ENCODE measurements around the gene AKAP3. TPM values are rescaled to one million over a fixed set of nuclear protein-coding genes. Genes with fewer than 3 reads are reported as not detected.

AKAP3 gene
- total and polyA plus RNA-seq, 5 donors from 2014 or later, result 0.78 to 1.8 (median 1.5) TPM

DNA sequence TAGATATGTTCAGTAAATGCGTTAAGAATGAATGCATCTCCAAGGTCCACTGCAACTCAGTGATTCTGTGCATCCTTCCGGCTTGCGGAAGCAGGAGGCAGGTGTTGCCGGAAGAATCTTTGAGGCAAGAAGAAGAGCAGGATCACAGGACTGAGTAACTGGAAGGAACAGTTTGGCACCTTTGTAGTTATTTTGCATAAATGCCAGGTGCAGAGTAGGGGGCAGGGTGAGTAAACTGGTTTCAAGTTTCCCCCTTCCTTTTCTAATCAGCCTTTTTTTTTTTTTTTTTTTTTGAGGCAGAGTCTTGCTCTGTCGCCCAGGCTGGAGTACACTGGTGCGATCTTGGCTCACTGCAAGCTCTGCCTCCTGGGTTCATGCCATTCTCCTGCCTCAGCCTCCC, 64.6 kb downstream of the AKAP3 start:
- Mint-ChIP-seq H3K4me3 (peak overlapping the region in 1 of 4 donors; percentile 70), H3K9me3 (no peaks in the 10 kb centered on the region), H3K27ac (no peak overlapping the region), H3K27me3 (no peaks in the 10 kb centered on the region), H3K36me3 (no peaks in the 10 kb centered on the region), H3K4me1 (no peaks in the 10 kb centered on the region)
- no peaks in the 10 kb centered on the region for H3K9me3 ChIP-seq (ENCODE audit: control insufficient read depth in 2 of 2, low read length in 2 of 2)
- no peaks in the 10 kb centered on the region for H3K27me3 ChIP-seq (ENCODE audit: control insufficient read depth, insufficient read depth, low read length)
- H3K27ac ChIP-seq (ENCODE audit: insufficient read depth, low read length, poor library complexity, severe bottlenecking), result no peak overlapping the region
- DNase-seq, result no peak
- no peaks in the 10 kb centered on the region for H3K36me3 ChIP-seq (ENCODE audit: control insufficient read depth, insufficient read depth, low read length)
- ATAC-seq (ENCODE audit: low read depth in 2 of 2), result no peak
- H3K4me1 ChIP-seq (ENCODE audit: control insufficient read depth, insufficient read depth, low read length, poor library complexity, severe bottlenecking), result no peaks in the 10 kb centered on the region
- H3K4me3 ChIP-seq (ENCODE audit: low read depth, low read length), result no peak overlapping the region

DNA sequence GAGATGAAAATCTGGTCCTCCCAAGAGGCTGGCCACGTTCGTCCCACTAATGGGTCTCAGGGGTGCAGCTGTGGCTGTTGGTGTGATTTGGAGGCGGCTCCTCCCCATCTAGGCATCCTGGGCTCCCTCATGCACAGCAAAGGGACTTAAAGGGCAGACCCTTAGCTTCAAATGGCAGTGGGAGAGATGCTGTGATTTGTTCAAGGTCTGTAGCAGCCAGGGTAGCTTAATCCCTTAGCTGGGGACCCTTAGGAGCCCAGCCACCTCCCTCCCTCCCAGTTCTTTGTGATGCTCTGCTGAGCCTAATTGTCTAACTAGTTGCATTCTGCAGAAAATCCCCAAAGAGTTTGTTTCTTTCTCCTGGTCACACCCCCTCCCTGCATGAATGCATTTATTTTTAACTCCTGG, 68.6 kb downstream of the AKAP3 start:
- Mint-ChIP-seq H3K36me3 (no peaks in the 10 kb centered on the region), H3K27ac (peak overlapping the region in 1 of 3 donors; percentile 43), H3K4me3 (no peak overlapping the region), H3K27me3 (no peaks in the 10 kb centered on the region), H3K4me1 (no peaks in the 10 kb centered on the region), H3K9me3 (no peaks in the 10 kb centered on the region)
- Histone ChIP-seq H3K4me3 (ENCODE audit: low read depth, low read length) (no peak overlapping the region), H3K9me3 (ENCODE audit: control insufficient read depth in 2 of 2, low read length in 2 of 2) (no peaks in the 10 kb centered on the region), H3K27me3 (ENCODE audit: control insufficient read depth, insufficient read depth, low read length) (no peaks in the 10 kb centered on the region), H3K4me1 (ENCODE audit: control insufficient read depth, insufficient read depth, low read length, poor library complexity, severe bottlenecking) (no peaks in the 10 kb centered on the region), H3K27ac (ENCODE audit: insufficient read depth, low read length, poor library complexity, severe bottlenecking) (no peak overlapping the region), H3K36me3 (ENCODE audit: control insufficient read depth, insufficient read depth, low read length) (no peaks in the 10 kb centered on the region)
- ATAC-seq (ENCODE audit: low read depth in 2 of 2) (no peak), DNase-seq (no peak)

DNA sequence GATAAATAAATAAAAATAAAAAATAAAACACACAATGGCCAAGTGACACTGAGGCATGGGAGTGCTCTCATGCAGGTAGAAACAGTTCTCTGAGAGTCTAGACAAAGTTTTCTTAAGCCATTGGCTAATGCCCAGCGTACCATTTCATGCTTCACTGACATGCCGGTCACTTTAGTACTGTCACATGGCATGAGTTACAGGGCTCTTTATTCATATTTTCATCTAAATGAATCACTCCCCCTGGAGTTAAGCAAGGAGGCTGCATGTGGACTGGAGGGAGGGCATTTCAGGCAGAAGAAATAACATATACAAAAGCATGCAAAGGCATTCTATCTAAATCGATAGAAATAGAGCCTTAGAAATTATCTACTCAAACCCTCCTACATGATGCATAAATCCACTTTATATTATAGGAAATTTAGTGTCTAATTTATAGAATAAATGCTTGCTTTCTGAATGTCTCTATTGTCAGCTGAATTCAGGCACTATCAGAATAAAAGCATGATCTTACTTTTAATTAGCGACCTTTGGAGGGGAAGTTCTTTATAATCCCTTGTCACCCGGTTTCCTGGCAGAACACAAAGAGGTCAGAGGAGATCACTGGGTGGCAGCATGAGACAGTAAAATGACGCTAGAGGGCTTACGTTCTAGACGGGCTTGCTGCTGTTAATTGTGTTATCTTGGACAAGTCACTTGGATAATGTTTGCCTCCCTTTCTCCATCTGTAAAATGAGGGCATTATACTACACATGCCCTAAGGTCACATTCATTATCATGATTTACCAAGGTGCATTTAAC, 69.3 kb downstream of the AKAP3 start:
- Histone ChIP-seq H3K9me3 (ENCODE audit: control insufficient read depth in 2 of 2, low read length in 2 of 2) (no peaks in the 10 kb centered on the region), H3K4me3 (ENCODE audit: low read depth, low read length) (no peak overlapping the region), H3K4me1 (ENCODE audit: control insufficient read depth, insufficient read depth, low read length, poor library complexity, severe bottlenecking) (no peaks in the 10 kb centered on the region), H3K27ac (ENCODE audit: insufficient read depth, low read length, poor library complexity, severe bottlenecking) (no peak overlapping the region), H3K27me3 (ENCODE audit: control insufficient read depth, insufficient read depth, low read length) (no peaks in the 10 kb centered on the region), H3K36me3 (ENCODE audit: control insufficient read depth, insufficient read depth, low read length) (no peaks in the 10 kb centered on the region)
- Mint-ChIP-seq H3K27ac (no peak overlapping the region), H3K36me3 (no peaks in the 10 kb centered on the region), H3K4me3 (no peak overlapping the region), H3K27me3 (no peaks in the 10 kb centered on the region), H3K4me1 (no peaks in the 10 kb centered on the region), H3K9me3 (no peaks in the 10 kb centered on the region)
- DNase-seq, result peak in 1 of 3 donors; percentile 40
- ATAC-seq (ENCODE audit: low read depth in 2 of 2), result no peak

DNA sequence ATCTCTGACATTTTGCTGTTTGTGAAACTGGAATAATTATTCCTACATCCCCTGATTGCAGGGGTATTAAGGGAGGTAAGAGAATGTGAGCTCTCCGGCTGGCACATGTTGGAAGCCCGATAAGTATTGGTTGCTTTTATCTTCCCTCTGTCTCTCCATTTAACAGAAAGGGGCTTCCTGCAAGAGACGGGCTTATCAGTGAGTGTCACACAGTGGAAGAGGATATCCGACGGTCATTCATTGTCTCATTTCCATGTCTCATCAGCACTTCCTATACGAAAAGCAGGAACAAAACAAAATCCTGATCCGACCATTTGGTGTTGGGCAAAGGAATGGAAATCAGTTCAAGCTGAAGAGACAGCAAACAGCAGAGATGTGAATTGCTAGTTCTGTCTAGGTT, 76.2 kb downstream of the AKAP3 start:
- ATAC-seq (ENCODE audit: low read depth in 2 of 2), result no peak
- Mint-ChIP-seq H3K4me1 (no peaks in the 10 kb centered on the region), H3K36me3 (no peaks in the 10 kb centered on the region), H3K27me3 (no peaks in the 10 kb centered on the region), H3K9me3 (peaks cover 0 to 2% (median 0%) of the 10 kb centered on the region in 7 donors), H3K4me3 (no peak overlapping the region), H3K27ac (no peak overlapping the region)
- no peak for DNase-seq
- Histone ChIP-seq H3K27ac (ENCODE audit: insufficient read depth, low read length, poor library complexity, severe bottlenecking) (no peak overlapping the region), H3K36me3 (ENCODE audit: control insufficient read depth, insufficient read depth, low read length) (no peaks in the 10 kb centered on the region), H3K4me1 (ENCODE audit: control insufficient read depth, insufficient read depth, low read length, poor library complexity, severe bottlenecking) (no peaks in the 10 kb centered on the region), H3K9me3 (ENCODE audit: control insufficient read depth in 2 of 2, low read length in 2 of 2) (no peaks in the 10 kb centered on the region), H3K4me3 (ENCODE audit: low read depth, low read length) (no peak overlapping the region), H3K27me3 (ENCODE audit: control insufficient read depth, insufficient read depth, low read length) (no peaks in the 10 kb centered on the region)

DNA sequence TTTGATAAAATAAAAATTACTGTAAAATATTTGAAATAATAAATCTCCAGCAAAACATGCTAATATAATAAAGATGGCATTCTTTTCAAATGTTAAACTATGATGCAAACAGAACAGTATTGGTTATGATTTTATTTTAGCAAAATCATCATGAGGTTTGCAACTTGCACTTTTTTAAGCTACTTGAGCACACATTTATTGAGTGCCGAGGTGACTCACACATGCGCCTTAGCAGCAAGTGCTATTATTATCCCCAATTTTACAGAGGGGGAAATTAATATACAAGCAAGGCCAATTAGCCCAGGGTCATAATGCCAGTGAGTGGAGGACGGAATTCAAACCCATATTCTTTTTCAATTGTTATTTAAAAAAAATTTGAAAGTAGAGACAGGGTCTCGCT, 79.6 kb downstream of the AKAP3 start:
- no peaks in the 10 kb centered on the region for H3K27me3 Mint-ChIP-seq
- Histone ChIP-seq H3K36me3 (ENCODE audit: control insufficient read depth, insufficient read depth, low read length) (no peaks in the 10 kb centered on the region), H3K27me3 (ENCODE audit: control insufficient read depth, insufficient read depth, low read length) (no peaks in the 10 kb centered on the region), H3K4me3 (ENCODE audit: low read depth, low read length) (no peak overlapping the region), H3K27ac (ENCODE audit: insufficient read depth, low read length, poor library complexity, severe bottlenecking) (no peak overlapping the region), H3K4me1 (ENCODE audit: control insufficient read depth, insufficient read depth, low read length, poor library complexity, severe bottlenecking) (no peaks in the 10 kb centered on the region), H3K9me3 (ENCODE audit: control insufficient read depth in 2 of 2, low read length in 2 of 2) (no peaks in the 10 kb centered on the region)
- H3K36me3 Mint-ChIP-seq, result no peaks in the 10 kb centered on the region
- ATAC-seq (ENCODE audit: low read depth in 2 of 2) (no peak), DNase-seq (no peak)
- H3K27ac Mint-ChIP-seq, result no peak overlapping the region
- H3K4me1 Mint-ChIP-seq, result peaks cover 0 to 10% (median 2%) of the 10 kb centered on the region in 4 donors
- no peak overlapping the region for H3K4me3 Mint-ChIP-seq
- peaks cover 0 to 2% (median 0%) of the 10 kb centered on the region in 7 donors for H3K9me3 Mint-ChIP-seq

DNA sequence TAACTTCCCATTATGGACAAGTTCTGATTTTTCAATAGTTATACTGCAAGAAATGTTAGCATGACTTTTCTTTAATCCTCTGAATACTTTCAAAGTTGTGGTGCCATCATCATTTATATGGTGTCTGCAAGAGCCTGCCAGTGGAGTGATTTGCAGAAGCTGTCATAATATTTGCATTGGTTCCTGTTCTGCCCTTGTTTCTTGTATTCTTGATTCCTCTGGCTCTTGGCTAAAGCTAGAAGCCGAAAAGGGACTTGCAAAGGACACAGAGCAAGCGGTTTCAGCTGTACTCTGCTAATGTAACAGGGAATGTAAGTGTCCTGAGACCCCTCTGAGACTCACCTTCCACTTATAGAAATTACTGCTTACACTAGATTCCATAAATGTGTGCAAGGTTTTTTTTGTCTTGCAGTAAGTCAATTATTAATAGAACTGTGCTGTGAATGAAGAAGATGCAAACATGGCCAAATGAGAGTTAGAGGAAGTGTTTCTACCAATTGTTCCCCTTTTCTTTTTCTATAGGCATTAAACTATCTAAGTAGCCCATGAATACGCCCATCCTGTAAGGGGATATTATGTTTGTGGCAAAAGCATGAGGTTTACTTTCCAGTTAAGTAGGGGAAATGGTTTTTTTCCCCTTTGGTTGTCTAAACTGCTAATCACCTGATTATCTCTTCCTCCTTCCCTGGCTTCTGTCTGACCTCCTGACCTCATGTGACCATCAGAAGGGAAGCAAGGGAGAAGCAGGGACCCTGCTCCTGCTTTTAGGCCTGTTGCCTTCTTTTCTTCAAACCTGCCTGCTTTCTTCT, 81.6 kb downstream of the AKAP3 start:
- H3K27me3 Mint-ChIP-seq, result no peaks in the 10 kb centered on the region
- H3K9me3 Mint-ChIP-seq, result peaks cover 0 to 2% (median 0%) of the 10 kb centered on the region in 7 donors
- H3K4me3 ChIP-seq (ENCODE audit: low read depth, low read length), result no peak overlapping the region
- H3K27me3 ChIP-seq (ENCODE audit: control insufficient read depth, insufficient read depth, low read length), result no peaks in the 10 kb centered on the region
- H3K36me3 Mint-ChIP-seq, result no peaks in the 10 kb centered on the region
- no peaks in the 10 kb centered on the region for H3K36me3 ChIP-seq (ENCODE audit: control insufficient read depth, insufficient read depth, low read length)
- DNase-seq, result no peak
- H3K27ac ChIP-seq (ENCODE audit: insufficient read depth, low read length, poor library complexity, severe bottlenecking), result no peak overlapping the region
- no peaks in the 10 kb centered on the region for H3K9me3 ChIP-seq (ENCODE audit: control insufficient read depth in 2 of 2, low read length in 2 of 2)
- H3K4me1 ChIP-seq (ENCODE audit: control insufficient read depth, insufficient read depth, low read length, poor library complexity, severe bottlenecking), result no peaks in the 10 kb centered on the region
- no peak overlapping the region for H3K4me3 Mint-ChIP-seq
- H3K27ac Mint-ChIP-seq, result no peak overlapping the region
- peaks cover 0 to 18% (median 5%) of the 10 kb centered on the region in 4 donors for H3K4me1 Mint-ChIP-seq
- ATAC-seq (ENCODE audit: low read depth in 2 of 2), result no peak

DNA sequence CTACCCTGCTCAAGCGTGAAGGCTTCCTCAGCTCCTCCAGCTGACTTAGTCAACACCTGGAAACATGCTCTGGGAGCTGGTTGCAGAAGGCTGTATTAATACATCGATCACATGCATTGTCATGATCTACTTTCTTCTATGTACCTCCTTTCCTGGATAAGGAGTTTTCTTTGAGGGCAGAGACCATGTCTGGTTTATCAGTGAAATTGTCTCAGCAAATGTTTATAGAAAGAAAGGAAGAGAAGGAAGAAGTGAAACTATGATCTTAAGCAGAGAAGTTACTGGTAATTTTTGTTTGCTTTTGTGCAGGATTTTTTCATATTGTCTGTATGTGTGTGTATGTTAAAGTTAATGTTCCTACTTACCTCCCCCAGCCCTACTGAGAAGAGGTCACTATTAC, 82.4 kb downstream of the AKAP3 start:
- H3K9me3 ChIP-seq (ENCODE audit: control insufficient read depth in 2 of 2, low read length in 2 of 2), result no peaks in the 10 kb centered on the region
- H3K27me3 ChIP-seq (ENCODE audit: control insufficient read depth, insufficient read depth, low read length), result no peaks in the 10 kb centered on the region
- H3K9me3 Mint-ChIP-seq, result peaks cover 0 to 2% (median 0%) of the 10 kb centered on the region in 7 donors
- H3K4me3 ChIP-seq (ENCODE audit: low read depth, low read length), result no peak overlapping the region
- H3K36me3 Mint-ChIP-seq, result no peaks in the 10 kb centered on the region
- H3K27ac ChIP-seq (ENCODE audit: insufficient read depth, low read length, poor library complexity, severe bottlenecking), result no peak overlapping the region
- H3K4me1 Mint-ChIP-seq, result peaks cover 0 to 20% (median 6%) of the 10 kb centered on the region in 4 donors
- ATAC-seq (ENCODE audit: low read depth in 2 of 2), result no peak
- H3K4me3 Mint-ChIP-seq, result peak overlapping the region in 1 of 4 donors; percentile 47
- no peak overlapping the region for H3K27ac Mint-ChIP-seq
- no peak for DNase-seq
- no peaks in the 10 kb centered on the region for H3K27me3 Mint-ChIP-seq
- H3K36me3 ChIP-seq (ENCODE audit: control insufficient read depth, insufficient read depth, low read length), result no peaks in the 10 kb centered on the region
- H3K4me1 ChIP-seq (ENCODE audit: control insufficient read depth, insufficient read depth, low read length, poor library complexity, severe bottlenecking), result no peaks in the 10 kb centered on the region

Data from CD4-positive, CD25-positive, alpha-beta regulatory T cell (primary cell).